LoVo (cell line): ENCODE results near the gene SLC38A7.

ENCODE experiments used
- DNase-seq: peaks from one replicate; pipeline ENCODE4 v3.0.0-alpha.2; 2016; ENCODE audit warnings: low spot score

SLC38A7 gene

GRCh38 chr16:58636466-58636865 is 48.1 kb downstream of the SLC38A7 start:
- no peak for DNase-seq

GRCh38 chr16:58635502-58635901 is 49.1 kb downstream of the SLC38A7 start:
- no peak for DNase-seq

GRCh38 chr16:58634265-58634802 is 50.2 kb downstream of the SLC38A7 start:
- DNase-seq, result no peak

GRCh38 chr16:58629733-58630640 is 54.6 kb downstream of the SLC38A7 start, which contains the start of gene CNOT1:
TSS of gene CNOT1 (minus strand) at chr16:58629826. CDS start at chr16:58599337, 30,489 bp downstream.
- DNase-seq, result peak; percentile 99

- peak; percentile 15 for DNase-seq
These were observed 55.5 kb downstream of the SLC38A7 start for GRCh38 chr16:58628845-58629732.

GRCh38 chr16:58624209-58624608 is 60.4 kb downstream of the SLC38A7 start:
- DNase-seq, result no peak

- no peak for DNase-seq
These were observed 64.2 kb downstream of the SLC38A7 start for GRCh38 chr16:58620396-58620795.

- no peak for DNase-seq
These were observed 69.3 kb downstream of the SLC38A7 start for GRCh38 chr16:58615280-58615679.
